SU-DHL-6 (cell line): Measurements from ENCODE around the gene TNS3.

Experiments used
- CTCF ChIP-seq: fragments of 200-600 bp; sonication (generic); IDR thresholded peaks from one replicate; pipeline ENCODE4 v1.5.1; 2017; ENCODE audit warnings: antibody characterized with exemption, mild to moderate bottlenecking, low read length, moderate library complexity; ENCODE audit not compliant: insufficient read depth, poor library complexity, severe bottlenecking
- EZH2phosphoT487 ChIP-seq: fragments of 200-600 bp; sonication (generic), shearing (Covaris generic); conservative IDR thresholded peaks from 2 replicates; pipeline ENCODE4 v1.6.1; 2018; ENCODE audit warnings: mild to moderate bottlenecking, antibody characterized with exemption, low read length, moderate library complexity, mixed read lengths

DNA sequence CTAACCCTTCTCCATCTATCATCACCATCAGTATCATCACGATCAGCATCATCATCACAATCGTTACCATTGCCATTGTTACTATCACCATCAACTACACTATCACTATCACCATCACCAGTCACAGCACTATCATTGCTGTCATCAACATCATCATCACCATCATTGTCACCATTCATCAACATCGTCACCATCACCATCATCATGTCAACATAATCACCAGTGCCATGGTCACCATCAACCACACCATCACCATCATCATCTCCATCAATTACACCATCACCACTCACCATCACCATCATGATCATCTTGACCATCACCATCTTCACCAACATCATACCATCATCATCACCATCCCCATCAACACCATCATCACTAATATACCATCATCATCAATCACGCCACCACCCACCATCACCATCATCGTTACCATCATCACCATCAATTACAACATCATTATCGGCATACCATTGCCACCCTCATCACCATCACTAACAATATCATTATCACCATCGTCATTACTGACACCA is 66.5 kb downstream of the TNS3 start:
- no peak for TF ChIP-seq CTCF
- TF ChIP-seq EZH2phosphoT487, result no peak
